Activated naive CD4-positive, alpha-beta T cell (primary cell): ENCODE data around the gene HOXD4.

Source experiments
- DNase-seq, 4 experiments: peaks; one replicate each; lab custom pipeline; 2025; lab: John Stamatoyannopoulos, UW

The HOXD4 gene

GRCh38 chr2:176188774-176189680, 37.7 kb downstream of the HOXD4 start:
- no peak for DNase-seq

- DNase-seq = no peak
Measured at GRCh38 chr2:176189681-176190641, 38.6 kb downstream of the HOXD4 start.

- DNase-seq = no peak
Measured at GRCh38 chr2:176192351-176192750, 41.0 kb downstream of the HOXD4 start.

- DNase-seq = no peak
Measured at GRCh38 chr2:176193048-176193447, 41.7 kb downstream of the HOXD4 start.

- no peak for DNase-seq
Measured at GRCh38 chr2:176199902-176200301, 48.6 kb downstream of the HOXD4 start.

- no peak for DNase-seq
Measured at GRCh38 chr2:176200971-176201370, 49.6 kb downstream of the HOXD4 start.

- no peak for DNase-seq
Measured at GRCh38 chr2:176202491-176202890, 51.1 kb downstream of the HOXD4 start.
